ENCODE data around the gene RASA2.
A peak's percentile ranks its signal among the peaks of the same experiment; 100 is the strongest.
"Not testable (repeated sequence)": the region's sequence is repeated elsewhere in the genome, so short reads cannot be mapped to it uniquely, and the experiment has no call there.

The RASA2 gene

DNA sequence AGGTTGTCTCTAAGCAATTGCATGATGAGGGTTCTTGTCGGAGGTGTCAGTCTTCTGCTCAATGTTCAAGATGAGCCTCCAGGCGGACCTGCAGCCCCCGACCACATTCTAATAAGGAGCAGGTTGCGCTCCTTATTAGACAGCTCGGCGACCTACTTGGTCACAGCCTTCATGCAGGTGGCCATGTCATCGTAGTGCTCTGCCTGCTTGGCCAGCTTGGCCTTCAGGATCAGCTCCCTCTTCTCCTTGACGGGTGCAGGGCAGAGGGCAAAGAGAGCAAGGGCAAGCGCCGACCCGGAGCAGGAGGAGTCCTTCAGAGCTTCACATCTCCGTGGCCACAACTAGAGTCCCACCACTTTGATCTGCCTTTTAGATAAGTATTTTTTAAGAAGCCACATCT, 113.5 kb downstream of the RASA2 start:
- DNase-seq: no peak

DNA sequence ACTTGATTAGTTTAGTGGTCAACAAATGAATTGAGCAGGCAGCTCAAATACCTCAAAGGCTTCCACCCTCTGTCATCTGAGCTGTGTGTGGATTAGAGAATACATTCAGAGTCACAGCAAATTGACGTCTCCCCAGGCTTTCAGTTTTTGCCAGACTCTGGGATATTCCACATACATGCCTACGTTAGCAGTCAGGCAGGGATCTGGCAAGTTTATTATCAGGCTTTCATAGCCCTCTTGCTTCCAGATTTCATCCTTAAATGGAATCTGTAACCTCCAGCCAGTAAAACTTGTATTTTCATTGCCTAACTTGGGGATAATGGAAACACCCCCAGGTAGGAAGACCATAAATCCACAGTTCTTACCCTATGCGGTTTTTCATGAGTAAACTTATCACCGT, 115.9 kb downstream of the RASA2 start:
- DNase-seq: no peak

DNA sequence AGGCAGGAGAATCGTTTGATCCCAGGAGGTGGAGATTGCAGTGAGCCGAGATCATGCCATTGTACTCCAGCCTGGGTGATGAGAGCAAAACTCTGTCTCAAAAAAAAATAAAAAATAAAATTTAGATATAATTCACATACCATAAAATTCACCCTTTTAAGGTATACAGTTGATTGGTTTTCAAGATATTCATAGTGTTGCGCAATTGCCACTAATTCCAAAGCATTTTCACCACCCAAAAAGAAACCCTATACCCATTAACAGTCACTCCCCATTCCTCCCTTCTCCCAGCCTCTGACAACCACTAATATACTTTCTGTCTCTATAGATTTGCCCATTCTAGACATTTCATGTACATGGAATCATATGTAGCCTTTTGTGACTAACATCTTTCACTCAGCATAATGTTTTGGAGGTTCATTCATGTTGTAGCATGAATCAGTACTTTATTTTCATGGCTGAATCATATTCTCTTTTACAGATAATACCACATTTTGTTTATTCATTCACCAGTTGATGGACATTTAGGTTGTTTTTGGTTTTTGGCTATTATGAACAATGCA, 116.7 kb downstream of the RASA2 start:
- DNase-seq: no peak

GRCh38 chr3:141605883-141606282, 119.1 kb downstream of the RASA2 start:
- DNase-seq: no peak

DNA sequence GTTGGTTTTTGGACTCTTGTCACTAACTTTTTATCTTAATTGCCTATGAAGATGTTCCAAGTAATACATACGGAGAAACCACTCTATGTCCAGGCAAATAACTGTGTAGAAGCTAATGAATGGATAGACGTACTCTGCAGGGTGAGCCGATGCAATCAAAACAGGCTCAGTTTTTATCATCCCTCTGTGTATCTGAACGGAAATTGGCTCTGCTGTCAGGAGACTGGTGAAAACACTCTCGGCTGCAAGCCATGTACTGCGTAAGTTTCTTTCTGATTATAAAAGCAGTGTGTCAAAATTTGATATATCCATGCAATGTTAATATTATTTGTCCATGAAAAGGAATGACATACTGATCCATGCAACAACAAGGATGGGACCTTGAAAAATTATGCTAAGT, 121.6 kb downstream of the RASA2 start:
- DNase-seq: no peak

DNA sequence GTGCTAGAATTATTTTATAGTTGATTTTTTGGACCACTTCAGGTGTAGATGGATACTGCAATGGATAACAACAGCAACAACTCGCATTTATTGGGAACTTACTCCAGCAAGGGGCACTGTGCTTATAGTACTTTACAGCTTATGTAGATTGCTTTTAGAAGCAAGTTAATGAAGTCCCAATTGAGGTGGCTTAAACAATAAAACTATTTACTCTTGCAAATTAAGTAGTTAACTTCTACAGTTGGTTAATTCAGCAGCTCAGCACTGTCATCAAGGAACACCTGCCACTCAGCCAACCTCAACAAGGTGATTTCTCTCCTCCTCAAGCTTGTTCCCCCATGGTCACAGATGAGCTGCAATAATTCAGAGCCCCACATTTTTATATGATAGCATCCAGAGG, 124.1 kb downstream of the RASA2 start:
- no peak for DNase-seq

DNA sequence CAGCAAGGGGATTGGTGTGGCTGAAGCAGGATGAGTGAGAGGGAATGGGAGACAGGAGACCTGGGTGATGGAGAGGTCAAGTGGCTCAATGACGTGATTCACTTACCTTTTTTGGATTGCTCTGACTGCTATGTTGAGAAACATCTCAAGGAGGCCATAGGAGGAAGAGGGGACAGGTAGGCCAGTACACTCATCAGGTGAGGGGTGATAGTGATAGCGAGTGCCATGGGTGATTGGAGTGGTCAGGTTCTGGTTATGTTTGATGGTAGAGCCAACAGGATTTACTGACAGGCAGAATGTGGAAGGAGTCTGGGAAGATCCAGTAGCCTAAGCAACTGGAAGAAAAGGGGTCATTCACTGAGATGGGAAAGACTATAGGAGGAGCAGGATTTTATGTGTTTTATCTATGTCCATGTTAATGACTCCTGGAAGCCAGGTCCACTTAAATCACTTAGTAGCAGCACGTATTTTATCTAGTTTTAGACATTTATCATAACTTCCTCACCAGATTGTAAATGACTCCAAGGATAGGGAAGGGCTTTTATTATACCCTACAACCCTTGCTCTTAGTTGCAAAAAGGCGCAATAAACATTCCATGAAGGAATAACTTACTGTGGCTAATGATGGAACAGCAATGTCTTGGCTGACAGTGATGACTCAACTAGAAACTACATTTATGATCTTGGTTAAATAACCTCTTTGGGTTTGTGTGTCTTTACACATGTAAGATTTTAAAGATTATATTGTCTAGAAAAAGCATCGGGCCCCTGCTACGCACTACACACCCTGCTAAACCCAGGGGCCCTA, 131.5 kb downstream of the RASA2 start:
- no peak for DNase-seq

DNA sequence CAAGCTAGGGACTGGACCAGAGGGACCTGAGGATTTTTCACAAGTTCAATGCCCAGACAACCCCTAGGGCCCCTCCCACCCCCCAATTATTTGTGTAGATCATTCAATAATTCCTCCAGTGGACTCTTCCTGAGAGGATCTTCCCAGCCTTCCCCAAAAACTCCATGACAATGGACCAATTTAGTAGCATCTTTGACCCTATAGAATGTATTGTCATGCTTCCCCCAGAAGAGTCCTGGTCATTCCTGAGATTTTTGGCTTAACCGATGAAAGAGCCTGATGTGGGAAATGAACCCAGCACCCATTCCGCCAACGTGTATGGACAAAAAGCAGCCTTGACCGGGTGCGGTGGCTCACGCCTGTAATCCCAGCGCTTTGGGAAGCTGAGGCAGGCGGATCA, 132.1 kb downstream of the RASA2 start:
- DNase-seq: no peak

DNA sequence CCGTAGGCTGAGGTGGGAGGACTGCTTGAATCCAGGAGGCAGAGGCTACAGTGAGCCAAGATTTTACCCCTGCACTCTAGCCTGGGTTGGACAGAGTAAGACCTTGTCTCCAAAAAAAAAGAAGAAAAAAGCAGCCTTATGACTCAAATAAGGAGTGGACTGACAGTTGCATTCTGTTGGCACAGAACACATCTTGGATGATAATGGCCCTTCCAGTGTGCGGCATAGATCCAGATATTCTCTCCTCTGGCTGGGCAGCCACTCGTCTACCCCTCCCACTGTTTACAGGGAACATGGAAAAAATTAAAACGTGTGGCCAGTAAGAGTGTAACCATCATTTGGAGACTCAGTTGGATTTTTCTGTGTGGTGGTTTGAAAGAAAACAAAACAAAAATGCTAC, 132.6 kb downstream of the RASA2 start:
- DNase-seq: no peak

DNA sequence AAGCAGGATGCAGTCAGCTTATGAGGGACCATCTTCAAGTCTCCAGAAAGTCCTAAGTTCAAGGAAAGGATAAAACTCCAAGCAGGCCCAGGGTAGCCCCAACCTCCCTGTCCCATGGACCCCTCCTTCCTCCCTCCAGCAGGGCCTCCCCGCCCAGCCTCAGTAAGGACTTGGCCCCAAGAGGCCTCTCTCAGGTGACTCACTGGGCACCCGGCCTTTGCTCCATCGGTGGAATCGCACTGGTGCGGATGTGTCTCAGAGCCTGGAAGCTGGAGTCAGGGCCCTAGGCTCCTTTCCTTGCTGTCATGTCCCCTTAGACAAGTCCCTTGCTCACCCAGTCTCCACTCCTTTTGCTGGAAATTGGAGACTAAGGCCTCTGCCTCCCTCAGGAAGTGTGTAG, 136.9 kb downstream of the RASA2 start:
- no peak for DNase-seq

GRCh38 chr3:141625506-141625905, 138.7 kb downstream of the RASA2 start:
- DNase-seq: no peak

- DNase-seq: not testable (repeated sequence)
Observed at GRCh38 chr3:141628334-141628733, 141.5 kb downstream of the RASA2 start.

DNA sequence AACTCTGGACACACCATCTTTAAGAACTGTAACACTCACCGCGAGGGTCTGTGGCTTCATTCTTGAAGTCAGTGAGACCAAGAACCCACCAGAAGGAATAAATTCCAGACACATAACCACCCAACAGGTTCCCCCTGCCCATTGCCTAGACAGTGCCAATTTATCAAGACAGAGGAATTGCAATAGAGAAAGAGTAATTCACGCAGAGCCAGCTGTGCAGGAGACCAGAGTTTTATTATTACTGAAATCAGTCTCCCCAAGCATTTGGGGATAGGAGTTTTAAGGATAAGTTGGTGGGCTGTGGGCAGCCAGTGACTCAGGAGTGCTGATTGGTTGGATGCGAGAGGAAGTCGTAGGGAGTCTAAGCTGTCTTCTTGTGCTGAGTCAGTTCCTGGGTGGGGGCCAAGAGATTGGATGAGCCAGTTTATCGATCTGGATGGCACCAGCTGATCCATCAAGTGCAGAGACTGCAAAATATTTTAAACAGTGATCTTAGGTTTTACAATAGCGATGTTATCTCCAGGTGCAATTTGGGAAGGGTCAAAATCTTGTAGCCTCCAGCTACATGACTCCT, 142.1 kb downstream of the RASA2 start:
- DNase-seq: not testable (repeated sequence)

DNA sequence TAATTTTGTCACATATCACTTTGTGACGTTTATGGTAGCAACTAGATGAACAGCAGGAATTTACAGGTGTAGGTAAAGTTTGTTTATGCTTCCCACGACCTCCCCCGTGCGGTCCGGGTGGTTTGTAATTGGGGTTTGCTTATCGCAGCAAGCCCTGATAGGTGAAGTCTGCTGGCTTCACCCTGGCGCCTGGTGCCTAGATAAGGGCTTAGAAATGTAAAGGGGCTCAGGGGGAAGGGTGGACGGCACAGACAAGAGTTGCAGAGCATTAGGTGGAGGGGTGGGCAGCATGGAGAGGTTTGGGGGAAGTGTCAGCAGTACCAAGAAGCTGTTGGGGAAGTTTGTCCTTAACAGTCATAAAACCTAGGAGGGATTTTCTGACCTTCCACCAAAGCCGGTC, 143.1 kb downstream of the RASA2 start:
- no peak for DNase-seq

GRCh38 chr3:141632779-141633374, 146.1 kb downstream of the RASA2 start:
- no peak for DNase-seq

GRCh38 chr3:141642215-141642614, 155.4 kb downstream of the RASA2 start:
- no peak for DNase-seq

GRCh38 chr3:141643391-141643790, 156.6 kb downstream of the RASA2 start:
- DNase-seq: no peak

GRCh38 chr3:141643796-141644195, 157.0 kb downstream of the RASA2 start:
- DNase-seq: no peak

DNA sequence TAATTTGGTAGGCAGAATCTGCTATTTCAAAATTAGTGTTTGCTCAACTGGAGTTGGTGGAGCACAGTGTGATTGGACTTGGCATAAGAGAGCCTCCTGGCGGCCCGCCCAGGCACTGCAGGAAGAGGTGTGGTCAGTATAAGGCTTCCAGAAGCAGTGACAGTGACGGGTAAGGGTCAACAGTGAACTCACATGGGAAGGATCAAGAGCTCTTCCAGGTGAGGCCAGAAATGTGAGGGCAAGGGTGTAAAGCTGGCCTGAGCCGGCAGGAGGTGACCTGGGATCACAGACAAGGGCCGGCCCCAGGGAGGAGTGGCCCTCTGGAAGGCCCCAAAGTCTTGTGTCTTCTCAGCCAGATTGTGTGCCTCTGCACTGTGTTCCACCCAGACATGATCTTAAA, 158.1 kb downstream of the RASA2 start:
- peak; percentile 40 for DNase-seq

GRCh38 chr3:141646760-141647561, 160.1 kb downstream of the RASA2 start:
- no peak for DNase-seq

DNA sequence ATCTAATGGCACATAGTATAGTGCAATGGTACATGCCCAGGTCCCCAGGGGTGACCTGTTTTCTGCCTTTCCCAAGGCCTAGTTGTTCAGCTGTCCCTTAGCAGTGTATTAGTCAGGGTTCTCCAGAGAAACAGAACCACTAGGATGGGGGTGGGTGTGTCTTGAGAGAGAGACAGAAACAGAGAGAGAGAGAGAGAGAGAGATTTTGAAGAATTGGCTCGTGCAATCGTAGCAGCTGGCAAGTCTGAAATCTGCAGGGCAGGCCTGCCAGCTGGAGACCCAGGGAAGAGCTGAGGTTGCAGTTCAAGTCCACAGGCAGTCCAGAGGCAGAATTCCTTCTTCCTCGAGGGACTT, 160.7 kb downstream of the RASA2 start:
- DNase-seq: no peak

GRCh38 chr3:141648055-141648910, 161.5 kb downstream of the RASA2 start:
- no peak for DNase-seq

All from effector CD8-positive, alpha-beta T cell (primary cell).